ENCODE results near the gene FAM13A. TPM values are rescaled to one million over a fixed set of nuclear protein-coding genes. Genes with fewer than 3 reads are reported as not detected.
A peak's percentile ranks its signal among the peaks of the same experiment; 100 is the strongest.

FAM13A gene
- total RNA-seq, 1 donor from 2014 or later = 39.1 TPM

DNA sequence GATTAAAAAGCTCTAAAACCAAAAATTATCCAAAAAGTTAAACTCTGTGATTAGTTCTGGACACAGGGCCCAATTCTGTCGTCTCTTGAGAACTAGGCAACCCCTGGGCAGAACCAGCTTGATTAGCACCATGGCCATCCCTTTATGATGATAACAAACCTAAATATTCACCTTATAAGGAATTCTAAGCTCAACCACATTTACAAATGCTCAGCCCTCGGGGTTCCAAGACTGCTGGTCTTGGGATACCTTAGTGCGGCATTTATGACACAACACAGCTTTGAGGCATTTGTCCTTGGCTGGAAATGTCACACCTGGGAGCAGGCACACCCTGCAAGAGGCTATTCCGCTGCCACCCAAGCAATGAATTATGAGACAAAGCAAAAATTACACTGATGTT lies 331.8 kb downstream of the FAM13A start:
- Histone ChIP-seq H3K9me3 (no peaks in the 10 kb centered on the region), H3K27me3 (ENCODE audit: low read depth) (no peaks in the 10 kb centered on the region), H3K4me1 (peaks cover 11% of the 10 kb centered on the region), H3K36me3 (peaks cover 99% of the 10 kb centered on the region), H3K27ac (no peak overlapping the region), H3K4me3 (no peak overlapping the region)
- no peak for DNase-seq
- TF ChIP-seq, protein P1, sequence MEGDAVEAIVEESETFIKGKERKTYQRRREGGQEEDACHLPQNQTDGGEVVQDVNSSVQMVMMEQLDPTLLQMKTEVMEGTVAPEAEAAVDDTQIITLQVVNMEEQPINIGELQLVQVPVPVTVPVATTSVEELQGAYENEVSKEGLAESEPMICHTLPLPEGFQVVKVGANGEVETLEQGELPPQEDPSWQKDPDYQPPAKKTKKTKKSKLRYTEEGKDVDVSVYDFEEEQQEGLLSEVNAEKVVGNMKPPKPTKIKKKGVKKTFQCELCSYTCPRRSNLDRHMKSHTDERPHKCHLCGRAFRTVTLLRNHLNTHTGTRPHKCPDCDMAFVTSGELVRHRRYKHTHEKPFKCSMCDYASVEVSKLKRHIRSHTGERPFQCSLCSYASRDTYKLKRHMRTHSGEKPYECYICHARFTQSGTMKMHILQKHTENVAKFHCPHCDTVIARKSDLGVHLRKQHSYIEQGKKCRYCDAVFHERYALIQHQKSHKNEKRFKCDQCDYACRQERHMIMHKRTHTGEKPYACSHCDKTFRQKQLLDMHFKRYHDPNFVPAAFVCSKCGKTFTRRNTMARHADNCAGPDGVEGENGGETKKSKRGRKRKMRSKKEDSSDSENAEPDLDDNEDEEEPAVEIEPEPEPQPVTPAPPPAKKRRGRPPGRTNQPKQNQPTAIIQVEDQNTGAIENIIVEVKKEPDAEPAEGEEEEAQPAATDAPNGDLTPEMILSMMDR (IDR thresholded peaks at IDR 0.05) = no peak
- no peak for ATAC-seq
- intact Hi-C loops (cut with DNase I) = no loop called here

DNA sequence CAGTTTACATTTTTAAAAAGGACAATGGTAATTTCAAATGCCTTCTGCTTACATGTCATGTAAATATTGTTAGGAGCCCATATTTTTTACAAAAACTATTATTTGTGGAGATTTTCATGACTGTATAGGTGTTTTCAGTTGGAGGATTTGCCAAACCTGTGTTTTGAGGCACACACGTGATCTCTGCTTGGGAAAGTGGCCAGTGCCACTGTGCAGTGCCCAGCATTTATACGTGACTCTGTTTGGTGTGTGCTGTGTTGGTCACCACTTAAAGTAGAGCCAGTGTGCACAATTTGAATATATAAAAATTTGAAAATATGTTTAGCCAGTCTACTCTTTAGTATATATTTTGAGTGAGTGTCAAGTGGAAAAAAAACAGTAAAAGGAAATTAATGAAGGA lies 332.6 kb downstream of the FAM13A start:
- Histone ChIP-seq H3K36me3 (peaks cover 94% of the 10 kb centered on the region), H3K9me3 (no peaks in the 10 kb centered on the region), H3K27me3 (ENCODE audit: low read depth) (no peaks in the 10 kb centered on the region), H3K27ac (no peak overlapping the region), H3K4me3 (no peak overlapping the region), H3K4me1 (peaks cover 11% of the 10 kb centered on the region)
- ATAC-seq (no peak), DNase-seq (no peak)
- intact Hi-C loops (cut with DNase I) = no loop called here
- TF ChIP-seq, protein P1 (IDR thresholded peaks at IDR 0.05) = no peak

DNA sequence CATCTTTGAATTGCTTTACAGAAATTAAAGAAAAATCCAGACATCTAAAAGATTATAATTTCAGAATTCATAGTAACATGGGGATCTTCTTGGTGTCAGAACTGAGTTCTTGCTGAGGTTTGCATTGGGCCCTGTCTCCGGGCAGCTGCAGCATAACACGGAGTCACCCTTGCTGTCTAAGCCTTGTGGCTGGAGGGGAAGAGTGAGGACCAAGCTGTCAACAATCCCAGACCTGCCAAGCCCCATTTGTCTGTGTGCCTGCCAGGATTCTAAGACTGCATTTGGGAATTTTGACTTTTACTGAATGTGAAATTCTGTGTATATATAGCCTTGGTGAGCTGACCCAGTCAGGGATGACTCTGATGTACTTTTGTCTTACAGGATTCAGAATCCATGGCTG lies 334.2 kb downstream of the FAM13A start:
- Histone ChIP-seq H3K9me3 (peaks cover 2% of the 10 kb centered on the region), H3K4me1 (peaks cover 13% of the 10 kb centered on the region), H3K36me3 (peaks cover 90% of the 10 kb centered on the region), H3K27ac (no peak overlapping the region), H3K27me3 (ENCODE audit: low read depth) (no peaks in the 10 kb centered on the region), H3K4me3 (no peak overlapping the region)
- intact Hi-C loops (cut with DNase I) = no loop called here
- TF ChIP-seq, protein P1 (IDR thresholded peaks at IDR 0.05) = no peak
- DNase-seq = no peak
- peak; percentile 52 to 64 for ATAC-seq

DNA sequence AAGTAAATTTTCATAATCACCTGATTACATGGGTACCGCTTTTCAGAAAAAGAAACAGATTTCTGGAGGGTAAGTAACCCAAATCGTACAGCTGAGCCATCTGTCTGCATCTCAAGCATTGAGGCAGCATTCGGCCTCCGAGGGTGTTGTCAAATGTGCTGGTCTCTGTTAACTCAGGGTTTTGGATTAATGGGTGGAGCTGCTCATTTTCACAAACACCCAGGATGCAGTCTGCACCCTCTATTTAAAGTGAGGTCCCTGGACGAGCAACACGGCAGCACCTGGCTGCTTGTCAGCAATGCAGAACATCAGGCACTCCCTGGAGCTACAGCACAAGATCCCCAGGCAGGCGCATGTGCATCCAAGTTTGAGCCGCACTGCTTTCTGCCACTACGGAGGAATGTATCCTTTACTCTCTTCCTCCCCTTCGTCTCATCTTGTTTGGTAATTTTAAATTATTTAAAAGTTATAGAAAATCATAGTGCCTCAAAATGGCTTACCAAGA lies 334.7 kb downstream of the FAM13A start:
- ATAC-seq = no peak
- intact Hi-C loops (cut with DNase I) = no loop called here

DNA sequence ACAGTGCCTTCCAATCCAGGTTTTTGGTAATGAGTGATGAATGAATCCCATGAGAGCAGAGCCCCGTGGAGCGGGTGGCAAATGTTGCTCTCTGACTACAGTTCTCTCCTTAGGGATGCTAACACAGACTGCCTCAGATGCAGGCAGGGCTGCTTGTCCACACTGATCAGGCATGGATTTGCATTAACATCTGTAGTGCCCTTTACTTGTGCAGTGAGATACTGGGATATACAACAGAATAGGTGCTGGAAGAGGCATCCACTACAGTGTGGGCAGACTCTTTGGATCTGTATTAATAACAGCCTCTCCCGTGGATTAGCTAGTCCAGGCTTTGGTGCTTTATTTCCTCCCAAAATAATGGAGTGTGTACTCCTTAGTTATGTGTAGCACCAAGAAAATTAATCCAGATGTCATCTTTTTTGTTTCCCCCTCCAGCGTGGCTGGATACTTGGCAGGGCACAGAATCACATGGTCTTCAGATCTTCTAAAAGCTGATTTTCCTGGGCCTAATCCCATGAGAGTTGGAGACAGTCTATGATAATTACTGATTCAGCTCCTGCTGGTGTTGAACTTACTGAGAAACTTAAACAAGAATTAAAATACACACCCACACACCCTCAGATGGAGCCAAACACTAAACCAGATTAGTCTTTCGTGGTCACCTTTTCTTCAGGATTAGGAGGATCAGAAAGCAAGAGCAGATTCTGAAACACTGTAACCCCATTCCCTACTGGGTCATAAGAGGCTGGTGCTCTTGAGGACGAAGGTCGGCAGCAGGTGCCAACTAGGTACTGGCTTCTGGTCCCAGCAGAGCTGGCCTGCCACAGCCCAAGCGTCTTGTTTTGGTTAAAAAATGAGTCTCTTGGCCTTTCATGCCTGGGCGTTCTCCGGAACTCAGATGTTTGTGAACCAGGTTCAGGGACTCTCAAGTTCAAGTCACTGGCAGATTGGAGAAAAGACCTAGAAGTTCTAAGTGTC lies 336.2 kb downstream of the FAM13A start:
- peaks cover 79% of the 10 kb centered on the region for H3K36me3 ChIP-seq
- ATAC-seq (no peak), DNase-seq (no peak)
- H3K27ac ChIP-seq = no peak overlapping the region
- H3K4me1 ChIP-seq = peaks cover 13% of the 10 kb centered on the region
- H3K4me3 ChIP-seq = no peak overlapping the region
- TF ChIP-seq, protein P1 (IDR thresholded peaks at IDR 0.05) = no peak
- H3K27me3 ChIP-seq (ENCODE audit: low read depth) = no peaks in the 10 kb centered on the region
- H3K9me3 ChIP-seq = peaks cover 15% of the 10 kb centered on the region
- intact Hi-C loops (cut with DNase I) = no loop called here

More for the DNA sequence above, 334.7 kb downstream of the FAM13A start:
- Histone ChIP-seq H3K36me3 (peaks cover 90% of the 10 kb centered on the region), H3K27ac (no peak overlapping the region), H3K27me3 (ENCODE audit: low read depth) (no peaks in the 10 kb centered on the region), H3K9me3 (peaks cover 7% of the 10 kb centered on the region), H3K4me3 (no peak overlapping the region), H3K4me1 (peaks cover 13% of the 10 kb centered on the region)
- TF ChIP-seq, protein P1 (IDR thresholded peaks at IDR 0.05) = no peak
- no peak for DNase-seq

Measured in lower lobe of right lung (tissue), 2 donors.